HepG2 (cell line): Measurements from ENCODE around the gene YY1. TPM values are rescaled to one million over a fixed set of nuclear protein-coding genes. Genes with fewer than 3 reads are reported as not detected.

Source experiments
- CCDC6 ChIP-seq: sonication (generic); formaldehyde crosslinking; IDR thresholded peaks from 2 replicates; pipeline ENCODE4 v1.8.1; 2022; ENCODE audit warnings: mild to moderate bottlenecking, missing genetic modification reagents, moderate library complexity
- DDIT3 ChIP-seq: sonication (generic); formaldehyde crosslinking; IDR thresholded peaks from 2 replicates; pipeline ENCODE4 v1.4.0; 2020; ENCODE audit warnings: mild to moderate bottlenecking, missing genetic modification reagents
- DMTF1 ChIP-seq: sonication (generic); formaldehyde crosslinking; IDR thresholded peaks from 2 replicates; pipeline ENCODE4 v1.4.0; 2020; ENCODE audit warnings: mild to moderate bottlenecking, missing genetic modification reagents
- FOSL1 ChIP-seq: sonication (generic); formaldehyde crosslinking; IDR thresholded peaks from 2 replicates; pipeline ENCODE4 v1.9.0; 2021; ENCODE audit warnings: missing genetic modification reagents, borderline replicate concordance
- HNF1B ChIP-seq: sonication (generic); formaldehyde crosslinking; IDR thresholded peaks from 2 replicates; pipeline ENCODE4 v1.5.1; 2020; ENCODE audit warnings: mild to moderate bottlenecking, moderate library complexity, missing genetic modification reagents
- KAT2B ChIP-seq: fragments of 150-350 bp; IDR thresholded peaks from 2 replicates; pipeline ENCODE4 v1.6.1; 2014; ENCODE audit warnings: low read depth, low read length, borderline replicate concordance
- KLF9 ChIP-seq: IDR thresholded peaks from 2 replicates; pipeline ENCODE4 v1.6.1; 2016; ENCODE audit warnings: low read depth
- KMT2A ChIP-seq: sonication (generic); formaldehyde crosslinking; IDR thresholded peaks from 2 replicates; pipeline ENCODE4 v1.4.0; 2020; ENCODE audit warnings: missing genetic modification reagents
- PATZ1 ChIP-seq: sonication (generic); formaldehyde crosslinking; IDR thresholded peaks from 2 replicates; pipeline ENCODE4 v1.4.0; 2020; ENCODE audit warnings: missing genetic modification reagents
- PHF8 ChIP-seq: sonication (generic); formaldehyde crosslinking; IDR thresholded peaks from 2 replicates; pipeline ENCODE4 v1.5.0; 2020; ENCODE audit warnings: missing genetic modification reagents
- RBM39 ChIP-seq: fragments of 200-400 bp; formaldehyde crosslinking; IDR thresholded peaks from one replicate; pipeline ENCODE4 v1.6.1; 2018; ENCODE audit warnings: antibody characterized with exemption, mild to moderate bottlenecking, low read depth, low read length; ENCODE audit not compliant: poor library complexity, severe bottlenecking
- SKI ChIP-seq: fragments of 450-650 bp; IDR thresholded peaks from one replicate; pipeline ENCODE4 v1.6.1; 2018; ENCODE audit warnings: mild to moderate bottlenecking; ENCODE audit not compliant: partially characterized antibody
- SMAD1 ChIP-seq: sonication (generic); formaldehyde crosslinking; IDR thresholded peaks from 2 replicates; pipeline ENCODE4 v1.4.0; 2020; ENCODE audit warnings: missing genetic modification reagents, low read depth, mild to moderate bottlenecking, borderline replicate concordance
- TAF15 ChIP-seq: fragments of 200-400 bp; formaldehyde crosslinking; IDR thresholded peaks from one replicate; pipeline ENCODE4 v1.6.1; 2018; ENCODE audit warnings: mild to moderate bottlenecking, low read depth, low read length; ENCODE audit not compliant: poor library complexity, severe bottlenecking
- THAP11 ChIP-seq: IDR thresholded peaks from 2 replicates; pipeline ENCODE4 v1.6.1; 2016; ENCODE audit warnings: missing biosample characterization, missing genetic modification reagents
- ZBTB20 ChIP-seq: sonication (generic); formaldehyde crosslinking; IDR thresholded peaks from 2 replicates; pipeline ENCODE4 v1.8.1; 2023; ENCODE audit warnings: missing genetic modification reagents, low read depth, mild to moderate bottlenecking, borderline replicate concordance
- ZEB1 ChIP-seq: IDR thresholded peaks from 2 replicates; pipeline ENCODE4 v1.6.1; 2012; ENCODE audit warnings: mild to moderate bottlenecking, low read depth, inconsistent platforms; ENCODE audit not compliant: insufficient replicate concordance
- ZNF274 ChIP-seq: sonication (generic); formaldehyde crosslinking; IDR thresholded peaks from 2 replicates; pipeline ENCODE4 v1.5.1; 2020; ENCODE audit warnings: mild to moderate bottlenecking, missing genetic modification reagents
- ZNF564 ChIP-seq: sonication (generic); formaldehyde crosslinking; IDR thresholded peaks from 2 replicates; pipeline ENCODE4 v1.8.1; 2023; ENCODE audit warnings: mild to moderate bottlenecking, missing genetic modification reagents
- ZNF567 ChIP-seq: sonication (generic); formaldehyde crosslinking; IDR thresholded peaks from 2 replicates; pipeline ENCODE4 v1.8.1; 2023; ENCODE audit warnings: mild to moderate bottlenecking, missing genetic modification reagents, borderline replicate concordance
- ZNF772 ChIP-seq: sonication (generic); formaldehyde crosslinking; IDR thresholded peaks from 2 replicates; pipeline ENCODE4 v1.5.0; 2020; ENCODE audit warnings: mild to moderate bottlenecking, missing genetic modification reagents
- ZNF782 ChIP-seq: sonication (generic); formaldehyde crosslinking; IDR thresholded peaks from 2 replicates; pipeline ENCODE4 v1.4.0; 2020; ENCODE audit warnings: missing genetic modification reagents, mild to moderate bottlenecking, borderline replicate concordance
- ZSCAN5A ChIP-seq: sonication (generic); formaldehyde crosslinking; IDR thresholded peaks from 2 replicates; pipeline ENCODE4 v1.8.0; 2022; ENCODE audit warnings: mild to moderate bottlenecking, missing genetic modification reagents, borderline replicate concordance
- polyA plus RNA-seq, 8 experiments: library from polyadenylated mRNA; depleted of rRNA in 3 of 8; stranded (reverse) in 7 of 8; unstranded in 1 of 8; fragments of >200 nt; fragmentation: Illumina TruSeq in 4 of 8; extraction: Trizol in 4 of 8; gene quantifications; 2 replicates each; pipeline versions ENCODE4 v1.2.1 to v1.2.3, GENCODE V29; 2011 to 2016; ENCODE audit warnings: low read depth in 4 of 8, missing spikeins in 1 of 8, mixed read lengths in 1 of 8; ENCODE audit not compliant: insufficient read depth in 1 of 8
- total RNA-seq, 5 experiments: library from RNA; depleted of rRNA; stranded (reverse); fragments of >200 nt; fragmentation: Illumina TruSeq; extraction: Trizol; gene quantifications; 2 replicates each; pipeline ENCODE4 v1.2.3, GENCODE V29; 2016; ENCODE audit warnings: low read depth in 1 of 5

Gene YY1
- total and polyA plus RNA-seq, 2 of the 13 experiments (the other 11 are each of a cell fraction or from before 2014, with no cell fraction given), result 29.4 to 68.1 TPM

- peak; percentile 46; the same call in 1 of the 2 replicates for TF ChIP-seq PHF8 (CRISPR knock-in tag)
- TF ChIP-seq FOSL1, result no peak
- TF ChIP-seq SMAD1, result no peak
- TF ChIP-seq KLF9 (CRISPR knock-in tag), result no peak
- TF ChIP-seq KMT2A, result no peak
- TF ChIP-seq DDIT3 (CRISPR knock-in tag), result no peak
- TF ChIP-seq SKI, result peak; percentile 17
- TF ChIP-seq ZEB1, result no peak
- TF ChIP-seq ZBTB20, result peak; percentile 14; the same call in 1 of the 2 replicates
- no peak; the same call in 1 of the 2 replicates for TF ChIP-seq HNF1B (CRISPR knock-in tag)
- TF ChIP-seq ZNF564 (CRISPR knock-in tag), result peak; percentile 79; the same call in 1 of the 2 replicates
- no peak for TF ChIP-seq ZNF782
- no peak for TF ChIP-seq ZSCAN5A
- peak; percentile 81; the same call in 1 of the 2 replicates for TF ChIP-seq ZNF772
- TF ChIP-seq ZNF274 (CRISPR knock-in tag), result no peak; the same call in 1 of the 2 replicates
- no peak for TF ChIP-seq PATZ1
- TF ChIP-seq CCDC6, result 0 out of 2 replicates have a peak, but pooled peaks have one; percentile 35
- peak; percentile 8 for TF ChIP-seq RBM39
- no peak for TF ChIP-seq DMTF1
- TF ChIP-seq KAT2B, result no peak
- TF ChIP-seq THAP11 (CRISPR knock-in tag), result 0 out of 2 replicates have a peak, but pooled peaks have one; percentile 17
- TF ChIP-seq TAF15, result no peak
- TF ChIP-seq ZNF567 (CRISPR knock-in tag), result no peak
These were observed 86.3 kb downstream of the YY1 start (continued) for GRCh38 chr14:100325231-100325632.
